MM.1S (cell line): ENCODE data around the gene BEND5.

ENCODE experiments used
- CTCF ChIP-seq: fragments of 300-600 bp; sonication (generic); IDR thresholded peaks from 2 replicates; pipeline ENCODE4 v1.5.1; 2016; ENCODE audit warnings: antibody characterized with exemption, low read length, mixed read lengths
- EZH2 ChIP-seq: fragments of 300-600 bp; sonication (generic); optimal IDR thresholded peaks from 2 replicates; pipeline ENCODE3; 2017; ENCODE audit warnings: low read depth, mild to moderate bottlenecking, antibody characterized with exemption, low read length, mixed read lengths
- EZH2phosphoT487 ChIP-seq: fragments of 300-600 bp; sonication (generic); IDR thresholded peaks from 2 replicates; pipeline ENCODE4 v1.6.1; 2018; ENCODE audit warnings: antibody characterized with exemption, low read length

GRCh38 chr1:48704736-48705135 lies 72.0 kb downstream of the BEND5 start:
- no peak for TF ChIP-seq CTCF
- TF ChIP-seq EZH2: no peak
- no peak for TF ChIP-seq EZH2phosphoT487
